ENCODE results near the gene ACOT9. TPM values are rescaled to one million over a fixed set of nuclear protein-coding genes. Genes with fewer than 3 reads are reported as not detected.
A peak's percentile ranks its signal among the peaks of the same experiment; 100 is the strongest.

The ACOT9 gene
- total RNA-seq, 1 donor from 2014 or later = 59.6 TPM

DNA sequence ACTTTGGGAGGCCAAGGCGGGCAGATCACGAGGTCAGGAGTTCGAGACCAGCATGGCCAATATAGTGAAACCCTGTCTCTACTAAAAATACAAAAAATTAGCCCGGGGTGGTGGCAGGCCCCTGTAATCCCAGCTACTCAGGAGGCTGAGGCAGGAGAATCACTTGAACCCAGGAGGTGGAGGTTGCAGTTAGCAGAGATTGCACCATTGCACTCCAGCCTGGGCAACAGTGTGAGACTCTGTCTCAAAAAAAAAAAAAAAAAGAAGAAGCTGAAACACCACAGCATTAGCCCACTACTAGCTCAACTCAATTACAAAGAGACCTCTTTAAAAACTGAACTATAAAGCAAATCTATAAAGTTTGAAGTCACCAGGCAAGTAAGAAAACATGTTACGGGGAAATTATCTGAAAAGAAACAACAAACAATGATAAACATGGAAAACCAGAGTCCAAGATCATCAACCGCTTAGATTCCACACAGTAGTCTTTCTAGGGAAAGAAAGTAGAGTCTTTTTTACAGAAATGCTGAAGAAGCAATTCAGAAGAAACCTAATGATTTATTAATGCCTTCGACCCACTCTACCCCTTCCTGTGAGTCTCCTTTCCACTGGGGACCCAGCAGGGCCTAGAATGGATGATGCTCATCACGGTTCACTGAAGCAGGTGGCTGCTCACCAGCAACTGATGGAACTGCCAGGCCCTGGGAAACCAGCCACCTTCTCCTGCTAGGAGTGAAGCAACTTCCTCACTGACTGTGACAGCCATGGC, 46.5 kb upstream of the ACOT9 start:
- peaks cover 4% of the 10 kb centered on the region for H3K4me1 ChIP-seq (ENCODE audit: insufficient read depth, low read length)
- no peak for DNase-seq (ENCODE audit: low read depth)
- peaks cover 2% of the 10 kb centered on the region for H3K36me3 Mint-ChIP-seq (ENCODE audit: low read depth, unreplicated experiment)
- peak overlapping the region; percentile 53 for H3K27ac Mint-ChIP-seq (ENCODE audit: unreplicated experiment)
- peaks cover 4% of the 10 kb centered on the region for H3K4me1 Mint-ChIP-seq (ENCODE audit: low read depth, unreplicated experiment)
- no peak overlapping the region for H3K4me3 Mint-ChIP-seq (ENCODE audit: unreplicated experiment)
- no peak overlapping the region for H3K9ac ChIP-seq (ENCODE audit: low read length)
- H3K79me2 ChIP-seq (ENCODE audit: insufficient read depth, low read length) = peaks cover 9% of the 10 kb centered on the region
- no peak overlapping the region for H3K27ac ChIP-seq (ENCODE audit: low read depth, low read length)
- no peak for FAIRE-seq
- H3K36me3 ChIP-seq (ENCODE audit: insufficient read depth, low read length) = peaks cover 6% of the 10 kb centered on the region
- no peak overlapping the region for H3K4me2 ChIP-seq (ENCODE audit: low read length)
- no peaks in the 10 kb centered on the region for H3K9me3 Mint-ChIP-seq (ENCODE audit: unreplicated experiment)
- H3K27me3 Mint-ChIP-seq (ENCODE audit: low read depth, unreplicated experiment) = no peaks in the 10 kb centered on the region
- H3K9me3 ChIP-seq (ENCODE audit: insufficient read depth, low read depth, low read length) = no peaks in the 10 kb centered on the region
- no peak overlapping the region for H2AFZ ChIP-seq (ENCODE audit: low read depth, low read length)
- no peak overlapping the region for H3K4me3 ChIP-seq (ENCODE audit: insufficient read depth, low read depth, low read length)
- H3K27me3 ChIP-seq (ENCODE audit: insufficient read depth, low read length) = no peaks in the 10 kb centered on the region
- peaks cover 13% of the 10 kb centered on the region for H4K20me1 ChIP-seq (ENCODE audit: insufficient read depth, low read length)
- TF ChIP-seq EZH2 (IDR thresholded peaks at IDR 0.05; ENCODE audit: insufficient read depth, low read length) (no peak), CTCF (IDR thresholded peaks at IDR 0.05; ENCODE audit: insufficient read depth, low read depth, low read length) (no peak)

DNA sequence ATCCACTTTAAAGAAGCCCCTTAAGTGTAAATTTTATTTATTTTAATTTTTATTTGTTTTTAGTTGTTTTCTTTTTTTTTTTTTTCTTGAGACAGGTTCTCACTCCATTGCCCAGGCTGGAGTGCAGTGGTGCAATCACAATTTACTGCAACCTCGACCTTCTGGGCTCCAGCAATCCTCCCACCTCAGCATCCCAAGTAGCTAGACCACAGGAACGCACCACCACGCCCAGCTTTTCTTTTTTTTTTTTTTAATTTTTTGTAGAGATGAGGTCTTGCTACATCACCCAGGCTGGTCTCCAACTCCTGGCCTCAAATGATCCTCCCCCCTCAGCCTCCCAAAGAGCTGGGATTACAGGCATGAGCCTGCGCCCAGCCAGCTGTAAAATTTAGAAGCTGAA, 45.9 kb upstream of the ACOT9 start:
- Histone ChIP-seq H3K36me3 (ENCODE audit: insufficient read depth, low read length) (peaks cover 6% of the 10 kb centered on the region), H3K79me2 (ENCODE audit: insufficient read depth, low read length) (peaks cover 14% of the 10 kb centered on the region), H3K27me3 (ENCODE audit: insufficient read depth, low read length) (no peaks in the 10 kb centered on the region), H3K4me1 (ENCODE audit: insufficient read depth, low read length) (peaks cover 4% of the 10 kb centered on the region), H3K9ac (ENCODE audit: low read length) (no peak overlapping the region), H4K20me1 (ENCODE audit: insufficient read depth, low read length) (peaks cover 19% of the 10 kb centered on the region), H3K27ac (ENCODE audit: low read depth, low read length) (no peak overlapping the region), H3K9me3 (ENCODE audit: insufficient read depth, low read depth, low read length) (no peaks in the 10 kb centered on the region), H3K4me3 (ENCODE audit: insufficient read depth, low read depth, low read length) (no peak overlapping the region), H3K4me2 (ENCODE audit: low read length) (no peak overlapping the region), H2AFZ (ENCODE audit: low read depth, low read length) (no peak overlapping the region)
- H3K27ac Mint-ChIP-seq (ENCODE audit: unreplicated experiment) = no peak overlapping the region
- H3K4me3 Mint-ChIP-seq (ENCODE audit: unreplicated experiment) = no peak overlapping the region
- H3K4me1 Mint-ChIP-seq (ENCODE audit: low read depth, unreplicated experiment) = peaks cover 5% of the 10 kb centered on the region
- no peak for TF ChIP-seq CTCF (IDR thresholded peaks at IDR 0.05; ENCODE audit: insufficient read depth, low read depth, low read length)
- no peak for TF ChIP-seq EZH2 (IDR thresholded peaks at IDR 0.05; ENCODE audit: insufficient read depth, low read length)
- no peaks in the 10 kb centered on the region for H3K9me3 Mint-ChIP-seq (ENCODE audit: unreplicated experiment)
- no peaks in the 10 kb centered on the region for H3K27me3 Mint-ChIP-seq (ENCODE audit: low read depth, unreplicated experiment)
- no peak for FAIRE-seq
- no peak for DNase-seq (ENCODE audit: low read depth)
- peaks cover 2% of the 10 kb centered on the region for H3K36me3 Mint-ChIP-seq (ENCODE audit: low read depth, unreplicated experiment)

DNA sequence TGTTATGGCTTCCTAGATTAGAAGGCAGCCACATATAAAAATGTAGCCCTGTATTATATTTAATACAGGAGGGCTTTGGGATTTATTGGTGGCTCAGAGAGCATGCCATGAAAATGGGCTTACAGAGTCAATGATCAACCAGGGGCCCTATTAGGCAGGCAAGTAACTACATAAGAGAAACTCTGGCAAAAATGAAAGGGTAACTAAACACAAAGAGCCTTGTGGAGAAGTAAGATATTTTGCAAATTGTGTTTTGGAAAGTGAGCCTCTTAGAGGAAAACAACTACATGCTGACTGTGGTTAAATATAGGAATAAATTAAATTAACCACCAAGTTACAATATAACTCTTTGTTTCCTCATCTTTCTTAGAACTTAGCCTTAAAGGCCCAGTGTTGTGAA, 45.4 kb upstream of the ACOT9 start:
- no peaks in the 10 kb centered on the region for H3K27me3 ChIP-seq (ENCODE audit: insufficient read depth, low read length)
- H3K9me3 ChIP-seq (ENCODE audit: insufficient read depth, low read depth, low read length) = no peaks in the 10 kb centered on the region
- H3K27ac ChIP-seq (ENCODE audit: low read depth, low read length) = no peak overlapping the region
- H3K4me1 ChIP-seq (ENCODE audit: insufficient read depth, low read length) = peaks cover 4% of the 10 kb centered on the region
- Mint-ChIP-seq H3K36me3 (ENCODE audit: low read depth, unreplicated experiment) (peaks cover 2% of the 10 kb centered on the region), H3K4me1 (ENCODE audit: low read depth, unreplicated experiment) (peaks cover 5% of the 10 kb centered on the region), H3K27ac (ENCODE audit: unreplicated experiment) (no peak overlapping the region), H3K4me3 (ENCODE audit: unreplicated experiment) (no peak overlapping the region), H3K9me3 (ENCODE audit: unreplicated experiment) (peaks cover 2% of the 10 kb centered on the region), H3K27me3 (ENCODE audit: low read depth, unreplicated experiment) (no peaks in the 10 kb centered on the region)
- H3K4me2 ChIP-seq (ENCODE audit: low read length) = no peak overlapping the region
- DNase-seq (ENCODE audit: low read depth) = no peak
- H3K9ac ChIP-seq (ENCODE audit: low read length) = no peak overlapping the region
- TF ChIP-seq EZH2 (IDR thresholded peaks at IDR 0.05; ENCODE audit: insufficient read depth, low read length) (no peak), CTCF (IDR thresholded peaks at IDR 0.05; ENCODE audit: insufficient read depth, low read depth, low read length) (no peak)
- H3K36me3 ChIP-seq (ENCODE audit: insufficient read depth, low read length) = peaks cover 6% of the 10 kb centered on the region
- H2AFZ ChIP-seq (ENCODE audit: low read depth, low read length) = no peak overlapping the region
- peaks cover 22% of the 10 kb centered on the region for H4K20me1 ChIP-seq (ENCODE audit: insufficient read depth, low read length)
- H3K79me2 ChIP-seq (ENCODE audit: insufficient read depth, low read length) = peaks cover 18% of the 10 kb centered on the region
- no peak for FAIRE-seq
- H3K4me3 ChIP-seq (ENCODE audit: insufficient read depth, low read depth, low read length) = no peak overlapping the region

All from astrocyte (in vitro differentiated cells and primary cell).